Measurements from ENCODE around the gene PTPRG.

The PTPRG gene

DNA sequence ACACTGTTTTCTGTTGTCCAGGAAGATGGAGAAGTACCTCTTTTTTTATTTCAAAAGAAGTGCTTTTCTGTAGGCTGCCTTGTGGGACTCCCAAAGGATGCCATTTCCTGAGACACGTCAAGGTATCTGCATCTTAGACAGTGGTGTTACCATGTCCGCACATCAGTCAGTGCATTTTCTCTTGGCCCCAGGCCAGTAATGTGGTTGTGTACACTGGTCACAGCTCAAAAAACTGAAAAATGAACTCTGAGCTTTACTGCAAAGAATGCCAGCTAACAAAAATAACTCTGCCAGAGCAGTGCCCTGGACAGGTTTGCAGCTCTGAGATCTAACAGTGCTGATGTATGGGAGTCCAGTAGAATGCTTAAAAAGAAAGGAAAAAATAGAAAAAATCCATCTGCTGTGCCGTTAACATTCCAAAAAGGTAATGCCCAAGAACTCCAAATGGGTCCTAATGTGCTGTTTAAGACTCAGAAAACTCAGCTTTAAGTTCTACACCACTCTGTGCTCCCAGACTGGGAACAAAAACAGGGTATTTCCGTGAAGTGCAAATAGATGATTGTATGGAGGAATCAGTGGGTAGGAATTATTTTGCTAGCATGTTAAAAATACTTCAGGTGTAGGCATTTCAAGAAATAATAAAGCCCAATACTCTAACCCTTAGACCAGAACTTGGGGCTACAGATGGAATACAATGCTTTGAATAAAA, 496.1 kb downstream of the PTPRG start:
- DNase-seq (ENCODE audit: low read depth, low spot score): no peak
- no peak overlapping the region for H3K4me3 ChIP-seq (ENCODE audit: low read length)

DNA sequence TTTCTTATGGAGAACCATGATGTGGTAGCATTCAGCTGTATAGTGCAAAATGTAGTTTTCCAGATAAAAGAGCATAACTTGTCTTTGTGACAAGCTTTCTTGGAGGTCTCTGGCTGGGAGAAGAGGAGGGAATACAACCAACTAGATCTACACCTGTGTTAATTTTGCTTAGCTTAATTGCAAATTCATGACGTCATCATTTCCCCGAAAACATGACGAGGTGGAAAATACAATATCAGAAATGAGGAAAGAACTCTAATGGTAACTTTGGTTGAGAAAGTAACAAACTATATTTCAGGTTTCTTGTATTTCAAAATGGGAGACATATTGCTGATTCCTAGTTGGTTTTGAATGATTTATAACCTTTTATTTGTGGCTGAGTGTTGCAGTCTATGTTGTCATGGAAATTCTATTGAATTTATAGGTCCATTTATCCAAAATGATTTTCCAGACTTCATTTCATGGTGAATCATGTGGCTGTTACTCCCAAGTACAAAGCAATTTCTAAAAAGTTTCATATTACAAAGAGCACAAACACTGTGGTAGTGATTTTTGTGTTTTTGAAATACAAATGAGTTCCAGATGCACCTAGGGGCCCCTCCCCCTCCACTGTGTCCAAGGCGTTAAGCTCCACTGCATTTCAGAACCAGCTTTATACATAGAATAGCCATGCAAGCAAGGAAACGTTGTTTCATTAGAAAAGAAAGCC, 504.8 kb downstream of the PTPRG start:
- DNase-seq (ENCODE audit: low read depth, low spot score): no peak

GRCh38 chr3:62068337-62068736, 507.0 kb downstream of the PTPRG start:
- no peak overlapping the region for H3K4me3 ChIP-seq (ENCODE audit: low read length)
- DNase-seq (ENCODE audit: low read depth, low spot score): no peak

More for the DNA sequence above, 504.8 kb downstream of the PTPRG start:
- H3K4me3 ChIP-seq (ENCODE audit: low read length): no peak overlapping the region

GRCh38 chr3:62070891-62071290, 509.5 kb downstream of the PTPRG start:
- no peak for DNase-seq (ENCODE audit: low read depth, low spot score)
- no peak overlapping the region for H3K4me3 ChIP-seq (ENCODE audit: low read length)

DNA sequence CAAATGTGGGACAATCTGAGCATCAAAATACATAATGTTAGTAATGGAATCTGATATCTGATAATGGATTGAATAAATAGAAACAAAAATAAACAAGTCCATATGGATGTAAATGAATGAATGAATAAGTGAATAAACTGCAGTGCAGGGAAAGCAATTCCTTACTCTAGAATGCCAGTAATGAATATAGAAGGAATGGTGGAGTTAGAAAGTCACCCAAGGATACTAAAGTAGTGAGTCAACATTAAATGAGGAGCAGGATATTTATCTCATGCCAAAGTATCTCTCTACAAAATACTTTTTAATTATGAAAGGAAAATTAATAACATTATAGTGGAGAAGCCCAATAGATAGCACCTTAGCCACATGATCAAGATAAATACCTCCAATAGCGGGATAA, 511.7 kb downstream of the PTPRG start:
- no peak overlapping the region for H3K4me3 ChIP-seq (ENCODE audit: low read length)
- no peak for DNase-seq (ENCODE audit: low read depth, low spot score)

- no peak overlapping the region for H3K4me3 ChIP-seq (ENCODE audit: low read length)
- no peak for DNase-seq (ENCODE audit: low read depth, low spot score)
These were observed 523.2 kb downstream of the PTPRG start for GRCh38 chr3:62084558-62084957.

- no peak overlapping the region for H3K4me3 ChIP-seq (ENCODE audit: low read length)
- no peak for DNase-seq (ENCODE audit: low read depth, low spot score)
These were observed 527.2 kb downstream of the PTPRG start for GRCh38 chr3:62088472-62089104.

DNA sequence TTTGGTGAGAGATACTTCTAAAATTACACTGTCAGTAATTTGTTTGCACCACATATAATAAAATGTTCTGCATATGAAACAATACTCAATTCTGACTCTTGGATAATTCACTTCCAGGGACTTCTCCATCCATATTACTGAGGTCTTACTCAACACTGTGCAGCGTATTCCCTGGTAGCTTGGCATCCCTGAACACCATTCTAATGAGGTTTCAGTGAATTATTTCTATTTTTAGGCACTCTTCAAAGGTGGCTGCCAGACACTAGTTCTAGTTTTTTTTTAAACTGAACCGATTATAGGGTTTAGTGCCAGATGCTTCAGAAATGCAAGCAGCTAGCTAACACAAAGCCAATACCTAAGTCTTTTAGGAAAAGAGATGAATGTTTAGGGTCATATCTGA, 528.7 kb downstream of the PTPRG start:
- no peak overlapping the region for H3K4me3 ChIP-seq (ENCODE audit: low read length)
- no peak for DNase-seq (ENCODE audit: low read depth, low spot score)

- DNase-seq (ENCODE audit: low read depth, low spot score): no peak
- no peak overlapping the region for H3K4me3 ChIP-seq (ENCODE audit: low read length)
These were observed 529.1 kb downstream of the PTPRG start for GRCh38 chr3:62090519-62090918.

GRCh38 chr3:62093025-62093424, 531.7 kb downstream of the PTPRG start:
- no peak overlapping the region for H3K4me3 ChIP-seq (ENCODE audit: low read length)
- DNase-seq (ENCODE audit: low read depth, low spot score): no peak

GRCh38 chr3:62094461-62094860, 533.1 kb downstream of the PTPRG start:
- DNase-seq (ENCODE audit: low read depth, low spot score): no peak
- H3K4me3 ChIP-seq (ENCODE audit: low read length): no peak overlapping the region

DNA sequence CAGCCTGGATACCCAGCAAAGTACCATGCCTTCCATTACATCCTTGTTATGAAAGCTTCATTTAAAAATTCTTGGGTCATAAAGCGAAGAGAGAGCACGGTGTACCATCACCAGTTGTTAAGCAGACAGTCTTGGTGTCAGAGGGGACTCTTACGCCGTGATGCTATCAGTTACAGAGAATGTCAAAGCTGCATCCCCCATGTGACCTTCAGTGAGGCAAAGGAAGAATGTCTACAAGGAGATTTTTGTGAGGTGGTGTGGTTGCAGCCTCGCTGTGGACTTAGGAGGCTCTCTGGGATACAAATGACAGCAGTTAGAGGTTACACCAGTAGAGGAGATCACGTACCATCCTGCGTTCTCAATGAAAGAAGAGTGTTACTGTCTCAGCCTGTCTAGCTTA, 533.7 kb downstream of the PTPRG start:
- no peak for DNase-seq (ENCODE audit: low read depth, low spot score)
- H3K4me3 ChIP-seq (ENCODE audit: low read length): no peak overlapping the region

- DNase-seq (ENCODE audit: low read depth, low spot score): no peak
- no peak overlapping the region for H3K4me3 ChIP-seq (ENCODE audit: low read length)
These were observed 534.4 kb downstream of the PTPRG start for GRCh38 chr3:62095756-62096155.

DNA sequence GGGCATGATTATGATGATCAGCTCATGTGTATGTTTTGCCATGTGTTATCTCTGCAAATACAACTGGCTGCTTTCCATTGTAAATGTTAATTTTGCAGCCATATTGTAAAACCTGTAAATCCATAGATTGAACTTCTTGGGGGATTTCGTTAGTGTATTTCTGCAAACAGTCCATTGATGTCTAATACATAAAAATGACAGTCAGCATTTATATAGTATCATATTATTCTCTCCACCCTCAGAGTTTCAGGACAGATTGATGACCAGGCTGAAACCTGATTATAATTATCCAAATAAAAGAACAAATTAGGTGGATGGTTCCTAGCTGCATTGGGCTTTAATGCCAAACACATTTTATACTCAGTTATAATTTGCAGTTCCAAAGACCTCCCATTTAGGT, 535.1 kb downstream of the PTPRG start:
- no peak overlapping the region for H3K4me3 ChIP-seq (ENCODE audit: low read length)
- no peak for DNase-seq (ENCODE audit: low read depth, low spot score)

GRCh38 chr3:62097121-62097520, 535.8 kb downstream of the PTPRG start:
- H3K4me3 ChIP-seq (ENCODE audit: low read length): no peak overlapping the region
- no peak for DNase-seq (ENCODE audit: low read depth, low spot score)

- H3K4me3 ChIP-seq (ENCODE audit: low read length): no peak overlapping the region
- DNase-seq (ENCODE audit: low read depth, low spot score): no peak
These were observed 537.4 kb downstream of the PTPRG start for GRCh38 chr3:62098646-62099365.

DNA sequence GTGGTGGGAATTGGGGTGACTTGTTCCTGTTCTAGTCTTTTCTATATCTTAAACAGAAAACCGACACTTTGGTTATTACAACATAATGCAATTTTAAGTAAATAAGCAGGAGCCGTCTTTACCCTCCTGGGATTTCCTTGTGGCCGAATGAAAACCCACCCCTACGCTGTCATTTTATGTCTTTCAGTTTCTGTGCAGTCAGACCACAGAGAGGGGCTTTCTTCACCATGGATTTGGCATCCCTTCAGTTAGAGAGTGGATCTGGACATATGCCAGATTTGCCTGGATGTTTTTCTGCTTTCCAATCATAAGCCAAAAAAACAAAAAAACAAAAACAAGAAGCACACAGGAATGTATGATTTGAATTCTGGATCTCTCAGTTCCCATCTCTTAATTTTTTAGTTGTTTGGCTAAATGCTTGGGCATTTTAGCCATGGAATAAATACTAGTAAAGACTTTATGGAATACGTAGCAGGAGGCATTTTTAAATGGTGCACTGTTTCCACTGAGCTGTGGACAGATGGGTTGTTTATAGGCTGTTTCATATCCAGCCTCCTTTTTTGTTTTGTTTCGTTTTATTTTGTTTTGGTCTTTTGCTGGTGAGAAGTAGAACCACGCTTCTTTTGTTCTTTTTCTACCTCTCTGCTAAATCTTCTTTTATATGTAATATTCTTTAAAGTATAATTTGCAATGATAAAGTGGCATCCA, 539.1 kb downstream of the PTPRG start:
- no peak for DNase-seq (ENCODE audit: low read depth, low spot score)
- no peak overlapping the region for H3K4me3 ChIP-seq (ENCODE audit: low read length)

- DNase-seq (ENCODE audit: low read depth, low spot score): no peak
These were observed 540.1 kb downstream of the PTPRG start for GRCh38 chr3:62101488-62101887.

GRCh38 chr3:62103531-62103930, 542.2 kb downstream of the PTPRG start:
- H3K4me3 ChIP-seq (ENCODE audit: low read length): no peak overlapping the region
- DNase-seq (ENCODE audit: low read depth, low spot score): peak; percentile 49

More at GRCh38 chr3:62101488-62101887, 540.1 kb downstream of the PTPRG start:
- H3K4me3 ChIP-seq (ENCODE audit: low read length): no peak overlapping the region
